ENCODE measurements around the gene CCDC51.
"Not testable (repeated sequence)": the region's sequence is repeated elsewhere in the genome, so short reads cannot be mapped to it uniquely, and the experiment has no call there.

The CCDC51 gene

DNA sequence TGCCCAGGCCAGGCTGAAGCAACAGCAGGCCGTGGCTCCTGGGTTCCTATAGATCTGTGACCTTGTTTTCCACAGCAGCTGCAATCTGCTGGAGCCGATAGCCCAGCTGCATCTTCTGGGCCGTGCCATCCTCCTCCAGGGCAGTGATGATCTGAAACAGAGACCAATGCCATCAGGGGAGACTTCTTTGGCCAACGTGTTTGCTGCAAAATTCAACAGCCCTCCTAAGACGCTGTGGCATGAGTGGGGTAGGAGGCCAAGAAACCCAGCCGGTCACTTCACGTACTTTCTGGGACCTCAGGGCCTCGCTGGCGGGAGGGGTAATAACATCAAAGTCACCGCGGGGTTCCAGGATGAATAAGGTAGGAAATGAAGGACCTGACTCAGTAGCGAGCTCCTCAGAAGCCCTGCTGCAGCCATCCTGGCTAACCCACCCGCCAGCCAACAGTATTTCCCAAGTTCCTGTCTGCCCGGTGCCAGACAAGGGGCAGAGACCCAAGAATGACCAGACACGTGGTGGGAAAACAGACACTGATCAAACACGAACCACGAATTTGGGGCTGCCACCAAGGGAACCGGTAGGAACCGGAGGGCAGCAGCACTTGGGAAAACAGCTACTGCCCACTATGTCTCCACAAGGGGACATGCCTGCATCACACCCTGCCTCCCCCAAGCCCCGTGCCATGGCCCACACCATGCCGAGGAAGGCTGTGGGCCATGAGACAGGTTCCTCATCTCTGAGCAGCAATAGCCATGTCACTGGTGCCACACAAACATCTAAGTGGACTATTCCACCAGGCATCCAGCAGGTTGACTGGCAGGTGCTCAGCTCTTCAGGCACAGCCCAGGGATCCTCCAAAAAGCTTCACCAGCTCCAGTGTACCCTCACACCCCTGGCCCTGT, 35.2 kb downstream of the CCDC51 start:
- no peak for DNase-seq

DNA sequence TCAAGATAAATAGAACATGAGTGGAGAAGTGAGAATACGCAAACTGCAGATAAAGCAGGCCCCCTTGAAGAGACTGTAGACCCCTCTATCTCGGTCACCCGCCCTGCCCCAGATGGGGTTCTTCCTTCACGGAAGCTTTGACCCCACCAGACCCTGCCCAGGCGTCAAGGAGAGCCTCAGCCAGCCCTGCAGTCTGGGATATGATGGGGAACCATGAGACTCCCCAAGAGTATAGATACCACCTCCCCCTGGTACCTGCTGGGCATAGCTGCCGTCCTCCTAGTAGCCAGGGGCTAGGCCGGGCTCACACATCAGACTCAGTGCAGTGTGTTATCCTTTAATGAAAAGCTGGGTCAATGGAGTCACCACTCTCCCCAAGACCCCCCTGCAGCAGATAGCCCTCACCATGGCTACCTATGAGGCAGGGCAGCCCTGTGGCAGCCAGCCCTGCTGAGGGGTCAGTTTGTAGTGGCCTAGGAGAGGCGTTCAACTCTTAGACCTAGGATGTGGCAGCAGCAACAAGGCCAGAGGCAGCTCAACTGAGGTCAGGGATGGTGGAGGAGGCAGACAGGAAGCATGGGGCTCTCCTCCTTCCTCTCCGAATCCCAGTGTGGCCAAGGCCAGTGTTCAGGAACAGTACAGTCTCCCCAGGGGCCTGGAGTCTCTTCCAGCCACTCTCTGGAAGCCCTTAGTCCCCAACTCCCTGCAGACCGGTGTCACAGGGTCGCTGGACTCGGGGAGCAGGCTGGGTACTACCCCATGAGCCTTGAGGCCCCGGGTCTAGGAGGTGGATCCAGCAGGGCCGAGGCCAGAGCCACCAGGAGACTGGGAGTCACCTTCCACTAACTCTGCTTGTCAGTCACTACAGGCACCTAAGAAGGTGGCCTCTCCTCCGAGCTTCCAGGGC, 36.1 kb downstream of the CCDC51 start:
- DNase-seq, result no peak

DNA sequence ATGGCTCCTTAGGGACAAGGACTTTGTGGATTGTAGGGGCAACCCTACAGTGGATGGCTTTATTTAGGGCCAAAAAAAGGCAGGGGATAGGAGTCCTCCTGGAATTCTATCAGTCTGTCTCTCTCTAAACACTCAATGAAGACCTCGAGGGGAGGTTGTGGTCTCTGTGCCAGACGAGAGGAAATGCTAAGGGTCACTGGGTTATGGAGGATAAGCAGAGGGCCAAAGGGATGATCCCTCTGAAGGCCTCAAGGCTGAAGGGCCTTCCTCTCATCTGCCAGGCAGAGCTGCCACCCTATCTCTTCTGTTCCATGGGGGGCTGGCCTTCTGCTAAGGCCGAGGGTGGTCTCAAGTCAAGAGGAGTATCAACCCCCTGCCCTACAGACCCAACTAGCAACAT, 37.0 kb downstream of the CCDC51 start:
- no peak for DNase-seq

DNA sequence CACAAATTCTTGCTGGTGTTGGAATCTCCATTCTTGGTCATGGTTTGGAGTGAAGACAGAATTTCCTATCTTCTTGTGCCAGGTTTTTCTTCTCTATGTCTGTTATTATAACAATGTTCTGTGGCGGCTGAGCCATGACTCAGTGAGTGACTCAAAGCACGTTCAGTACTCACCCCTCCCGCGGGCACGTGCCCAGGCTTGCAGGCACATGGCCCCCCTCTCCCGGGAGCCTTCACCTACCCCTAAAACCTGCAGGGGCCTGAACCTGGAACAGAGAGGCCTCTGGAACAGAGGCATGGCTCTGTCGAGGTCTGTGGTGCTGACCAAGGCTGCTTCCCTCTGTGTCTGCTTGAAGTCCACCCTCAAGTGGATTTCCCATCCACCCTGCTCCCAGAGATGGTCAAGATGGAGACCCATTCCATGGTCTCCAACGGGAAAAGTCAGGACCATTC, 37.6 kb downstream of the CCDC51 start:
- no peak for DNase-seq

DNA sequence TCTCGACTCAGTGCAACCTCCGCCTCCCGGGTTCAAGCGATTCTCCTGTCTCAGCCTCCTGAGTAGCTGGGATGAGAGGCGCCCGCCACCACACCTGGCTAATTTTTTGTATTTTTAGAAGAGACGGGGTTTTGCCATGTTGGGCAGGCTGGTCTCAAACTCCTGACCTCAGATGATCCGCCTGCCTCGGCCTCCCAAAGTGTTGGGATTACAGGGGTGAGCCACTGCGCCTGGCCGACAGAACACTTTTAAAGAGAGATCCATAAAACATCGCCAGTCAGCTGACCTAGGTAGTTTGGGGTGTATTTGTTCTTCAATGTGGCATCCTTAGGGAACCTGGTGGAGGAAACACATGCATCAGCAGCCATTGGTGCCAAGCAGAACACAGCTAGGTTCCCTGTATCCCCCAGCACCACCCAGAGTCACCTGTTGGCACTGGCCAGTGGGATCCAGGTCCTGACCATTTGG, 38.5 kb downstream of the CCDC51 start:
- DNase-seq, result not testable (repeated sequence)

DNA sequence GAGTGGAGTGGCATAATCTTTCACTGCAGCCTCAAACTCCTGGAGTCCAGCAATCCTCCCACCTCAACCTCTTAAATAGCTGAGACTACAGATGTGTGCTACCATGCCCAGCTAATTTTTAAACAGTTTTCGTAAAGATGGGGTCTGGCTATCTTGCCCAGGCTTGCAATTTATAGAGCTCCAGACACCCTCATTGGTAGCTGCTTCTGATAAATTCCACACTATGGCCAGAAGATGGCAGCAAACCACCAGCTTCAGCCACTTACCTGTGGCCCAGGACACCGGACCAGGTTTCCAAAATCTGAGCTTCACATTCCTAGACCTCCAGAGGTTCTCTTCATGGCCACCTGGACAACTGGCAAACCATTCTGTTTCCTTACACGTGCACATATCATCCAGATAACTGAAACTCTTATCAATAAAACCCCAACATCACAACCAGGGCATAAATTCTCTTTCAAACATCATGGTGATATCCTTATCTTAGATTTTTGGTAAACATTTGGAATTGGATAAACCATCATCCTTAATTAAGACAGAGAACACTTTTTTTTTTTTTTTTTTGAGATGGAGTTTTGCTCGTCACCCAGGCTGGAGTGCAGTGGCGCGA, 39.0 kb downstream of the CCDC51 start:
- DNase-seq, result peak; percentile 24

DNA sequence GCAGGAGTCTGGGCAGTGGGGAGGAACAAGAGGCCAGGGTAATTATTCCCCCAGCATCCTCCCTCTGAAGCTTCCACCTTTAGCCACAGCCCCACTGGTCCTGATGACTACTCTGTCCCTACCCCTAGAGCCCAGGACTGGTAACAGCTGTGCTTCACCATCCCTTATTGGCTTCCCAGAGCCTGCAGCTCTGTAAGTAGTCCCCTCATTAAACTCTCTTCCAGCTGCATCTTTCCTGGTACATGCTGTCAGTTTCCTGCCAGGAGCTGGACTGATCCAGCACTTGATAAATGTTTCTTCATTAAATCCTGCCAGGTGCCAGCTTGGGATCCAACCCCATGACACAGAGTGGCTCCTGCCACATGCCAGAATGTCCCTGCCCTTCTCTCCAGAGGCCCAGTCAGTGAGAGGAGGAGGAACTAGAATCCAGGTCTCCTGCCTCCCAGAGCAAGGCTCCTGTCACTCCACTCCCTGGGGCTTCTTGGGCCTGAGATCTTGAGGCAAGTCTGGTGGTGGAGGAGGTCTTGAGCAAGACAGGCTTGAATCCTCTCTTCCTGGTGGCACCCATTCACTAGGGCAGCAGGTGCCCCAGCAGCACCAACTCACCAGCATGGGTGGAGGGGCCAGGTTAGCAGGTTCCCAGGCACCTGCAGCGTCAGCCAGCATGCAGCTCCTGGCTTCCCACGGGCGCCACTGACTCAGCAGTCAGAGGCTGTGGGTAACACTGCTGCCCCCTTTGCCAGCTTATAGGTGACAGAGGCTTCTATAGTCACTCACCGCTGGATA, 40.3 kb downstream of the CCDC51 start:
- DNase-seq, result peak; percentile 5

DNA sequence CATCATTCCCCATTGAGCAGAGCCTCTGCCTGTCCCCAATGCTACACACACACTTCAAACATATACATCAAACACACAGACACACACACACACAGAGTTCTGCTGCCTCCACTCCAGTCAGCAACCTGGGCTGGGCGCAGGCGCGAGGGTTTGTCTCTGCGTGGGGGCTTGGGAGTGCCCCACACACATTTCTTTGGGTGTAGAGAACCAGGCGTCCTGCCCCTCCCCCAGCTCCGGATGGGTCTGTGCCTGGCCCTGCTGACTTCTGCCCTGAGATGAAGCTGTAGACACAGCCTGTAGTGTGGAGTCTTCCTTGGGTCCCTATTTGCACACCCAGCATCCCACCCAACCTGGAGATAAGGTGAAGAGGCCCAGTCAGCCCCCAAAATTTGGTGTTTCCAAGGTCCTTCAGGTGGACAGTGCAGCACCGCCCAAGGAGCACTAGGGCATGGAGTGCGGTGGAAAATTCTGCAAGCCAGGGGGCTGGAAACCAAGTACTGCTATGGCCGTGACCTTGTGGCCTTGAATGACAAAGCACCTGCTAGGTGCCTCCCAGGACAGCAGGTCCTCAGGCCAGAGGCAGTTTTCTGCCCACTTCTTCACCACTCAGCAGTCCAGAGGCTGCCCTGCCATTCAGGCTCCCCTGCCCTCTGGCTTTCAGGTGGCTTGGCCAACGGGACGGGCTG, 41.1 kb downstream of the CCDC51 start:
- DNase-seq, result no peak

DNA sequence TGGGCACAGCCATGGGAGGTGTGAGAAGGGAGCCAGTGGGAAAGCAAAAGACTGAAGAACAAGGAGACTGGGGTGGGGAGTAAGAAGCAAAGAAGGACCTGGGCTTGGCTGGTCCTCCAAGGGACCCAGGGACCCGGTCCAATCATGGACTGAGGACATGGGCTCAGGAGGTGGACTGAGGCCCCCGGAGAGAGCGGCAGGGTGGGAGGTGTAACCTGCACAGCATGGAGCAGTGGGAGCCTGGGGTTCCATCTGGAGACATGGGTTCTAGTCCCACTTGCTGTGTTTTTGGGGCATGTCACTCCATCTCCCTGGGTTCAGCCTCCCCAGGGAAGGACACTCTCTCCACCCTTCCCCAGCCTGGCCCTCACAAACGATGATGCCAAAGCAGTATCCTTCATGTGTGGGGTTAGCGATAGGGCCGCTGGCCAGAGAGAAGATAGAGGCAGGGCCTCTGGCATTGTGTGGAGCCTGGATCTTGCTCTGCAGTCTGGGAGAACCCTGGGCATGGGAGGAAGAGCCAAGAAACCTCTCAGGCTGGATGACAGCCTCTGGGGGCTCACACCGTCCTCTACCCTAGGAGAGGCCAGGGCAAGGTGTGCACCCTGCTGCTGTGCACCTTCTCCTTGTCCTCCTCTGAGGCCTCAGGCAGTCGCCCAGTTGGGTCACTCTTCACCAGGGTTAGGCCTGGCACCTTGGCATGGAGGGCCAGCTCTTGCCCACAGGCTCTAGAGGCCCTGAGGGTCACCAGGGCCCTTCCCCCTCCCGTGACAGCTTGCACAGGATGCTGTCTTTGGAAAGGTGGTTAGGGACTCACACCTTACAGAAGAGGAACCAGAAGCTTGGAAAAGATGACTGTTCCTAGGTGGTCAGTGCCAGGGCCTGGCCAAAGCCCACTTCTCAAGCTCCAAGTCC, 41.9 kb downstream of the CCDC51 start:
- DNase-seq, result no peak

DNA sequence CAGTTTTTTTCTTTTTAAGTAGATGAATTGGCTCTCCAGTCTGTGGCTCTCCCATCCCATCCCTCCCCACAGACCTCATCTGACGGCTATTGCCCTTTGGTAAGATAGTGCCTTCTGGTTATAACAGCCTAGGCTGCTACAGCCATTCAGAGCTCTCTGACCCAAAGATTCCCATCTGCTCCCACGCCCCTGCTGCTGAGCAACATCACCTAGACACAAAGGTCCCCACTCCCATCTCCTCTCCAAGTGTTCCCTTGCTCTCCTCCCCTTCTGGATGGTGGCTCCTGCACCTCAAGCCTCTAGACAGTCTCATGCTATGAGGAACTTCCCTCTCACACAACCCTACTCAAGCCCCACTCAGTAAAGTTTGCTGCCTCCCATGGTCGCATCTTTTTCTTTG, 44.2 kb downstream of the CCDC51 start:
- DNase-seq, result no peak

DNA sequence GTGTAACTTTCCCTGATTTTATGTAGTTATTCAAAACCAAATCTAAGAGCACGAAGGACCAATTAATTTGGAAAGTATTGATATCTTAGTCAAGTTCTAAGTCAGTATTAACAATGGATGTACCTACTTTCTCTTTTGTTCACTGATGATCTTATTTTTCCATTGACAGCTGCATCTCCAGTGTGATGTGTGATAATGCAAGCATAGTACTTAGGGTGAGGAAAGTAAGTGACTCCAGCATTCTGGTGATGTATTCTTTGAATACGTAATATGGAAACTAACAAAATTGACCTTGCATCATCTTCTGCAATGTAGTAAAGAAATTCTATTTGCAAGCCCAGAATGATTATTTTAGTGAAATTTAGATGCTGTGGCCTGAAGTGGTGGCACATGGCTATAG, 45.5 kb downstream of the CCDC51 start:
- no peak for DNase-seq

DNA sequence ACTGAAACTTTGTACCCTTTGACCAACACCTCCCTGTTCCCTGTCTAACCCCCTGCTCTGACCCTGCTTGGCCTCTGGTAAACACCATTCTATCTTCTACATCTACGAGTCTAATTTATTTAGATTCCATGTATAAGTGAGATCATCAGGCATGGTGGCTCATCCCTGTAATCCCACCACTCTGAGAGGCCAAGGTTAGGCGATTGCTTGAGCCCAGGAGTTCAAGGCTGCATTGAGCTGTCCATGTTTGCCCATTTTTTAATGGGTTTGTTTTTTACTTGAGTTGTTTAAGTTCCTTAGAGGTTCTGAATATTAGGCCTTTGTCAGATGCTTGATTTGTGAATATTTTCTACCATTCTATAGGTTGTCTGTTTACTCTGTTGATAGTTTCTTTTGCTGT, 51.0 kb downstream of the CCDC51 start:
- DNase-seq, result no peak

DNA sequence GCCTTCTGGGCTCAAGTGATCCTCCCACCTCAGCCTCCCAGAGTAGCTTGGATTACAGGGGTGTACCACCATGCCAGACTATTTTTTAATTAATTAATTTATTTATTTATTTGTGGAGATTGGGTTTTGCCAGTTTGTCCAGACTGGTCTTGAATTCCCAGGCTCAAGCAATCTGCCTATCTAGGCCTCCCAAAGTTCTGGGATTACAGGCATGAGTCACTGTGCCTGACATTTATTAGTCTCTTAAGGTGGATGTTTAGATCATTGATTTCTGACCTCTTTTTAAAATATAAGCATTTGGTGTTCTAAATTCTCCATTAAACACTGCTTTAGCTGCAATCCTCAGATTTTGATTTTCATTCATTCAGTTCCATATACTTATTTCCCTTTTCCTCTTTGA, 52.3 kb downstream of the CCDC51 start:
- no peak for DNase-seq

Data from NCI-H1105 treated with DMSO at 0.1 percent for 48 hours (cell line).